NCI-H1930 (cell line): ENCODE results near the gene THEMIS.
"Not testable (repeated sequence)": the region's sequence is repeated elsewhere in the genome, so short reads cannot be mapped to it uniquely, and the experiment has no call there.

ENCODE experiments used
- DNase-seq, 2 experiments: peaks; one replicate each; lab custom pipeline; 2025; lab: John Stamatoyannopoulos, UW

Gene THEMIS

GRCh38 chr6:127718694-127719093 lies 182.2 kb downstream of the THEMIS start:
- DNase-seq = no peak

GRCh38 chr6:127717384-127717783 lies 183.5 kb downstream of the THEMIS start:
- no peak for DNase-seq

DNA sequence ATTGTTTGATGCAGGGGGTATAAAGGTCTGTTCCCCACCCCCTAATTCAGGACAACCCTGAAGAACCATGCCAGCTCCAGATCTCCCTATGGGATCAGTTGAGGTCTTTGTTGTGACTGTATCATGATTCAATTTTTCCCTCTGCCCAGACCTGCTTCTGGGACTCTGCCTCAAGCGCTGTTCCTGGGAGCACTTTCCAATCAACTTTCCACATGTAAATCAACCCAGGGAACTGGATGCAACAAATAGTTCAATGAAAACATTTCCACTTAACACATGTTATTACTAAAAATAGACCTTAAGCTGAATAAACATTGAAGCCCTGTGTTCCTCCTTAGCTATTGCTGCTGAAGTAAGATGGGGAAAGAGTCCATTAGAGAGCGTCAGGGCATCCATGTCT lies 184.4 kb downstream of the THEMIS start:
- DNase-seq = no peak

DNA sequence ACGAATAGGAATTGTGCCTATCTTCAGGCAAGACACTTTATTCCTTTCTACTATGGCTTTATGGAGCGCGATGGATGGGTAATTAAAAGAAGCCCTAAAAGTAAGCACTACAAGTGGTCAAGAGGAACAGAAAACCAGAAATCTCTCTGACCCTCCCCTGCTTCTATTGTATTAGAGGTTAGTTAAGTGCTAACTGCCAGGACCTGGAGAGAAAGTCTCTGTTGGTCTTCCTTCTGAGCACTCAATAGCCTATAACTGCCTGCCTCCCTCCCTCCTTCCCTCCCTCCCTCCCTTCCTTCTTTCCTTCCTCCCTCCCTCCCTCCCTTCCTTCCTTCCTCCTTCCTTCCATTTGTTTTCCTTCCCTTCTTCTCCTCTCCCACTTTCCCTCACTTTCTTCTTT lies 190.2 kb downstream of the THEMIS start:
- no peak for DNase-seq

DNA sequence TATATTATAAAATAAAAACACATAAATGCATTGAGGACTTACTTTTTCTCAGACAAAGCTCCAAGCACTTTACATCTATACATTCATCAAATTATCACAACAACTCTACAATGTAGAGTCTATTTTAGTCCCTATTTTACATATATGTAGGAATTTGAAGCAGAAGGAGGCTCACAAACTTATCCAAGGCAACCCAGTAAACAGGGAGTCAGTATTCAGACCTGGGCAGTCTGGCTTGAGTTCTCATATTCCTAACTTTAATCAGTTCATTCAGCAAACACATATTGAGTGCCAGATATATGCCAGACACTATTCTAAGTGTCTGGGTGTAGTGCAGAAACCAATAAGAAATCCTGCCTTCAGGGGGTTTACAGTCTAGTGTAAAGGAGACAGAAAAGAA lies 194.6 kb downstream of the THEMIS start:
- no peak for DNase-seq

DNA sequence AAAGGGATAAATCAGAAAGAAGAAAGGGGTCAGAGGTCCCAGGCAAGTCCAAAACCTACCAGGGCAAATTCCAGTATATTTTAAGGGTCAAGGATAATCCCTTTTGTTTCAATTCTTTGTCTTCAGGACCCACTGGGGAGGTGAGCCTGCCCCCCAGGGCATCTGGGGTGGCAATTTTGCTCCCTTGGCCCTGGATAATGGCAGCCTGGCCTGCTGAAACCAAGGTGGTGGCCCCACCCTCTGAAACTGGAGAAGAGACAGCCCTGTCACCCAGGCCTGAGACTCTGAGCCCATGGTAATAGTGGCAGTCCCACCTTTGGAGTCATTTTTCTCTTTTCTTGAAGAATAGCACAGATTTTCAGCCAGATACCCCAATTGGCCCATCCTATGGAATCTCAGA lies 205.8 kb downstream of the THEMIS start:
- DNase-seq = no peak

- no peak for DNase-seq
Measured at GRCh38 chr6:127691146-127691545, 209.7 kb downstream of the THEMIS start.

DNA sequence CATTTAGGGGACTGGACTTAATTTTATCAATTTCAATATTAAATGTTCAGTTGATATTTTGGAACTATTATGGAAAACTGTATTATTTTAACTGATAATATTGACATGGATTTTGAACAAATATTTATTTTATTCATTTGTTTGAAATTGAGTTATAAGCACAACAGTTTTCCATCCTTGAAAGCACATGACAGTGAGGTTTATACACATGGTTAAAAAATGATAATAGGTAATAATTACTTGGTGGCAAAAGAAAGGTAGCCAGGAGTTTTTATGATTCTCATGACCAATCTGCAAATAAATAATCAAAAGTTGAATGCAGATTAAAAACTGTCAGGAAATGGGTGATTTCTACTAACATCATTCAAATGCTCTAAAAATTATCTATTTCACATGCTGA lies 210.3 kb downstream of the THEMIS start:
- DNase-seq = no peak

DNA sequence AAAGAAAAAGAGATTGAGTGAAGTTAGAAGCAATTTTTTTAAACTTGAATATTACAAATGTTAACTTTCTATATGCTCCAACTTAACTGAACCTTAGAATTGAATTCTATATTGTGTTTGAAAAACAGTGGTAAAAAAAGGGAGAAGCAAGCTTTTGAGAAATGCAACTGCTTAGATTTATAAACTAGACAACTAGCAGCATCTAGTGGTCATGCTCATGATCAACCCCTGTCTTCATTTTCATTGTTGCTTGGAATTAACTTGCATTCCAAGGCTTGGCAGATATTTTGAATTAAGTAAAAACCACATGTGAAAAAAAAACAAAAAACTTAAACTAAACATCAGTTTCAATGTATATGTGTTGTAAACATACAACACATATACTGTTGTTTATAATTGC lies 210.8 kb downstream of the THEMIS start:
- DNase-seq = peak in 1 of 2 experiments; percentile 8

DNA sequence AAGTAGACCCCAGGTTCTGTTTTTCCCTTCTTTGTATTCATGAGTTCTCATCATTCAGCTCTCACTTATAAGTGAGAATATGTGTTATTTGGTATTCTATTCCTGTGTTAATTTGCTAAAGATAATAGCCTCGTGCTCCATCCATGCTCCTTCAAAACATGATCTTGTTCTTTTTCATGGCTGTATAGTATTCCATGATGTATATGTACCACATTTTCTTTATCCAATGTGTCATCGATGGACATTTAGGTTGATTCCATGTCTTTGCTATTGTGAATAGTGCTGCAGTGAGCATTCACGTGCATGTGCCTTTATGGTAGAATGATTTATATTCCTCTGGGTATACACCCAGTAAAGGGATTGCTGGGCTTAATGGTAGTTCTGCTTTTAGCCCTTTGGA lies 213.4 kb downstream of the THEMIS start:
- DNase-seq = not testable (repeated sequence)

DNA sequence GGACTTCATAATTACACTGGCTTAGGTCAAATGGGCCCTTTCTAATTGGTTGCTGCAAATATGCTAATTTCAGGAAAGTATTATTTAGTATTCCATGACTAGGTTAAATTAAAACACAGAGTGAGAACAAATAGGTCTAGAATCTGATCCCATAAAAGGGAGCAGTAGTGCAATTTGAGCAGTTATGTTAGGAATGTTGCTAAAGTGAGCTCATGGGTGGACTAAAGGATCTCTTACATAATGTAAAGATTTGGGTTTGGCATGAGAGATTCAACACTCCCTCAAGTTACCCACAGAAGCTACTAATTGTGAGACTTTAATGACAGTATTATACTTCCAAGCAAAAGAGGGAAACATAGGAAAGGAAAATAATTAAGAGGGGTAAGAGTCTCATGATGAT lies 214.8 kb downstream of the THEMIS start:
- no peak for DNase-seq

DNA sequence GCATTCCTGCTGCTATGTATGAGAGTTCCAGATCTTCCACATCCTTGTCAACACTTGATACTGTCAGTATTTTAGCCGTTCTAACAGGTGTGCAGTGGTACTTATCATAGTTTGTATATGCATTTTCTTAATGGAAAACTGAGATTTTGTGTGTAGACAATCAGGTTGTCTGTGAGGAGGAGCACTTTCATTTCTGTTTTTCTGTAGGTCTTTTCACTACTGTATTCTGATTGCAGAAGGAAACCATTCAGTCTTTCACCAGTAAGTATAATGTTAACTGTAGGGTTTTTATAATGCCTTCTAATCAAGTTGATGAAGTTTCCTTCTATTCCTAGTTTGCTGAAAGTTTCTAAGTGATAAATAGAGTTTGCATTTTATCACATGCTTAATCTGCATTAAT lies 216.4 kb downstream of the THEMIS start:
- no peak for DNase-seq
